ENCODE data around the gene BBC3.

GRCh38 chr19:47230054-47230920 lies 712 bp downstream of the BBC3 start:
- TF ChIP-seq CTCF (IDR thresholded peaks at IDR 0.05) (no peak), POLR2A (IDR thresholded peaks at IDR 0.05) (no peak)
